Ishikawa (cell line): Measurements from ENCODE around the gene GLIS1.

Experiments
- CEBPB ChIP-seq: IDR thresholded peaks from 2 replicates; pipeline ENCODE4 v1.6.1; 2012
- CREB1 ChIP-seq: IDR thresholded peaks from 2 replicates; pipeline ENCODE4 v1.6.1; 2012; ENCODE audit warnings: low read depth
- EGR1 ChIP-seq: IDR thresholded peaks from 2 replicates; pipeline ENCODE4 v1.6.1; 2012
- EP300 ChIP-seq: IDR thresholded peaks from 2 replicates; pipeline ENCODE4 v1.6.1; 2012; ENCODE audit warnings: borderline replicate concordance
- FOXM1 ChIP-seq: IDR thresholded peaks from 2 replicates; pipeline ENCODE4 v1.6.1; 2012; ENCODE audit warnings: low read depth, borderline replicate concordance
- NFIC ChIP-seq: IDR thresholded peaks from 2 replicates; pipeline ENCODE4 v1.6.1; 2012
- RAD21 ChIP-seq: IDR thresholded peaks from 2 replicates; pipeline ENCODE4 v1.6.1; 2012; ENCODE audit warnings: low read depth
- TAF1 ChIP-seq: IDR thresholded peaks from 2 replicates; pipeline ENCODE4 v1.6.1; 2012; ENCODE audit warnings: low read depth, mild to moderate bottlenecking
- TCF12 ChIP-seq: IDR thresholded peaks from 2 replicates; pipeline ENCODE4 v1.6.1; 2012; ENCODE audit warnings: low read depth
- TEAD4 ChIP-seq: IDR thresholded peaks from 2 replicates; pipeline ENCODE4 v1.6.1; 2012
- YY1 ChIP-seq: IDR thresholded peaks from 2 replicates; pipeline ENCODE4 v1.6.1; 2012; ENCODE audit warnings: low read depth
- ZBTB7A ChIP-seq: IDR thresholded peaks from 2 replicates; pipeline ENCODE4 v1.6.1; 2012; ENCODE audit warnings: low read depth
- TF ChIP-seq, protein P1 (sequence below): IDR thresholded peaks from 2 replicates; pipeline ENCODE4 v1.6.1; 2012; ENCODE audit warnings: low read depth, mild to moderate bottlenecking
- TF ChIP-seq, protein P2 (sequence below): IDR thresholded peaks from 2 replicates; pipeline ENCODE4 v1.6.1; 2012
- TF ChIP-seq, protein P3 (sequence below): IDR thresholded peaks from 2 replicates; pipeline ENCODE4 v1.6.1; 2012

The GLIS1 gene

GRCh38 chr1:53506355-53507050, 232.5 kb downstream of the GLIS1 start:
- TF ChIP-seq FOXM1 = no peak
- TF ChIP-seq CREB1 = no peak
- TF ChIP-seq, protein P1, sequence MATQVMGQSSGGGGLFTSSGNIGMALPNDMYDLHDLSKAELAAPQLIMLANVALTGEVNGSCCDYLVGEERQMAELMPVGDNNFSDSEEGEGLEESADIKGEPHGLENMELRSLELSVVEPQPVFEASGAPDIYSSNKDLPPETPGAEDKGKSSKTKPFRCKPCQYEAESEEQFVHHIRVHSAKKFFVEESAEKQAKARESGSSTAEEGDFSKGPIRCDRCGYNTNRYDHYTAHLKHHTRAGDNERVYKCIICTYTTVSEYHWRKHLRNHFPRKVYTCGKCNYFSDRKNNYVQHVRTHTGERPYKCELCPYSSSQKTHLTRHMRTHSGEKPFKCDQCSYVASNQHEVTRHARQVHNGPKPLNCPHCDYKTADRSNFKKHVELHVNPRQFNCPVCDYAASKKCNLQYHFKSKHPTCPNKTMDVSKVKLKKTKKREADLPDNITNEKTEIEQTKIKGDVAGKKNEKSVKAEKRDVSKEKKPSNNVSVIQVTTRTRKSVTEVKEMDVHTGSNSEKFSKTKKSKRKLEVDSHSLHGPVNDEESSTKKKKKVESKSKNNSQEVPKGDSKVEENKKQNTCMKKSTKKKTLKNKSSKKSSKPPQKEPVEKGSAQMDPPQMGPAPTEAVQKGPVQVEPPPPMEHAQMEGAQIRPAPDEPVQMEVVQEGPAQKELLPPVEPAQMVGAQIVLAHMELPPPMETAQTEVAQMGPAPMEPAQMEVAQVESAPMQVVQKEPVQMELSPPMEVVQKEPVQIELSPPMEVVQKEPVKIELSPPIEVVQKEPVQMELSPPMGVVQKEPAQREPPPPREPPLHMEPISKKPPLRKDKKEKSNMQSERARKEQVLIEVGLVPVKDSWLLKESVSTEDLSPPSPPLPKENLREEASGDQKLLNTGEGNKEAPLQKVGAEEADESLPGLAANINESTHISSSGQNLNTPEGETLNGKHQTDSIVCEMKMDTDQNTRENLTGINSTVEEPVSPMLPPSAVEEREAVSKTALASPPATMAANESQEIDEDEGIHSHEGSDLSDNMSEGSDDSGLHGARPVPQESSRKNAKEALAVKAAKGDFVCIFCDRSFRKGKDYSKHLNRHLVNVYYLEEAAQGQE = no peak
- TF ChIP-seq, protein P2, sequence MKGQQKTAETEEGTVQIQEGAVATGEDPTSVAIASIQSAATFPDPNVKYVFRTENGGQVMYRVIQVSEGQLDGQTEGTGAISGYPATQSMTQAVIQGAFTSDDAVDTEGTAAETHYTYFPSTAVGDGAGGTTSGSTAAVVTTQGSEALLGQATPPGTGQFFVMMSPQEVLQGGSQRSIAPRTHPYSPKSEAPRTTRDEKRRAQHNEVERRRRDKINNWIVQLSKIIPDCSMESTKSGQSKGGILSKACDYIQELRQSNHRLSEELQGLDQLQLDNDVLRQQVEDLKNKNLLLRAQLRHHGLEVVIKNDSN = no peak
- TF ChIP-seq CEBPB = no peak
- no peak for TF ChIP-seq TEAD4
- TF ChIP-seq RAD21 = no peak
- no peak for TF ChIP-seq EP300
- no peak for TF ChIP-seq YY1
- no peak for TF ChIP-seq ZBTB7A
- TF ChIP-seq TCF12 = no peak
- TF ChIP-seq NFIC = no peak
- TF ChIP-seq TAF1 = no peak

GRCh38 chr1:53505891-53506290, 233.1 kb downstream of the GLIS1 start:
- TF ChIP-seq, protein P1 = no peak
- TF ChIP-seq TEAD4 (no peak), ZBTB7A (no peak), TAF1 (no peak), NFIC (no peak)

DNA sequence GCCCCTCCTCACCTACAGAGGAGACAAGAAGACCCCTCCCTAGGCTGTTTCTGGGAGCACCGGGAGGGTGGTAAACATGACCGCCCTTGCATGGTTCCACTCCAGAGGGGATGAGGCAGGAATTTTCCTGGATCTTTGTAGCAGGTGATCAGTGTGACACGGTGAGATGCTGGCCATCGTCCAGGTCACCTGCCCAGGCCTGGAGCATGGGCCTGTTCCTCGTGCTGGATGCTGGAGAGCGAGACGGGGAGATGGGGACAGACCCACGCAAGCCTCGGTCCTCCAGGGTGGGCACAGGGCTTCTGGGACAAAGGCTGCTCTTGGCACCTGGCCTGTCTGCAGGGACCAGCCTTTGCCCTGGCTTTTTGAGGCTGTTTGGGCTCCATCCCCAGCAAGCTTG, 233.6 kb downstream of the GLIS1 start:
- TF ChIP-seq TCF12 = no peak
- no peak for TF ChIP-seq CEBPB
- TF ChIP-seq ZBTB7A = no peak
- no peak for TF ChIP-seq TAF1
- TF ChIP-seq YY1 = no peak
- TF ChIP-seq TEAD4 = no peak
- no peak for TF ChIP-seq FOXM1
- TF ChIP-seq EGR1 = no peak
- TF ChIP-seq, protein P3, sequence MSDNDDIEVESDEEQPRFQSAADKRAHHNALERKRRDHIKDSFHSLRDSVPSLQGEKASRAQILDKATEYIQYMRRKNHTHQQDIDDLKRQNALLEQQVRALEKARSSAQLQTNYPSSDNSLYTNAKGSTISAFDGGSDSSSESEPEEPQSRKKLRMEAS = no peak
- no peak for TF ChIP-seq CREB1
- TF ChIP-seq NFIC = no peak
- no peak for TF ChIP-seq EP300
- TF ChIP-seq, protein P2 = no peak

DNA sequence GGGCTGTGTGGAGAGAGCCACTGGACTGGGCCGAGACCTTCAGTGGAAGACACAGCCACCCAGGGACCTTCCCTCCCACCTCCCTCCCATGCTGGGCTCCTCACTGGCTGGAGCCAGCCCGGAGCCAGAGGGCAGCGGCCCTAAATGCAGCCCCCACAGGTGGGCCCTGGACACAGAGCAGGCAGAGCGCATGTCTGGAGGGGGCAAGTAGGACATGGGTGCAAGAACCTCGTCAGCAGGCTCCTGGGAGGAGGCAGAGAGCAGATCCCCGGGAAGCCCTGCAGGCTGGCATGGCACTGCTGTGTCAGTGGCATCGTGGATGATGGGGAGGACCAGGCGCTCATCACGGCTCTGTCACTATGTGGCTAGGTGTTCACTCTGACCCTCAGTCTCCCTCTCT, 234.1 kb downstream of the GLIS1 start:
- TF ChIP-seq FOXM1 = no peak
- TF ChIP-seq YY1 = no peak
- TF ChIP-seq TEAD4 = no peak

- TF ChIP-seq CREB1 = no peak
- no peak for TF ChIP-seq RAD21
- no peak for TF ChIP-seq TAF1
- no peak for TF ChIP-seq ZBTB7A
- TF ChIP-seq FOXM1 = no peak
- TF ChIP-seq TCF12 = no peak
- TF ChIP-seq NFIC = no peak
- no peak for TF ChIP-seq EP300
- no peak for TF ChIP-seq EGR1
- no peak for TF ChIP-seq CEBPB
- no peak for TF ChIP-seq TEAD4
- TF ChIP-seq, protein P1 = no peak
- TF ChIP-seq, protein P2 = no peak
- TF ChIP-seq, protein P3 = no peak
- TF ChIP-seq YY1 = no peak
Measured at GRCh38 chr1:53503433-53504217, 235.3 kb downstream of the GLIS1 start.
